Fibroblast of peridontal ligament (primary cell): ENCODE data around the gene TMEM171.
A peak's percentile ranks its signal among the peaks of the same experiment; 100 is the strongest.

ENCODE experiments used
- DNase-seq: peaks from one replicate; pipeline ENCODE4 v3.0.0-alpha.2; 2010; ENCODE audit errors: extremely low read depth

TMEM171 gene

DNA sequence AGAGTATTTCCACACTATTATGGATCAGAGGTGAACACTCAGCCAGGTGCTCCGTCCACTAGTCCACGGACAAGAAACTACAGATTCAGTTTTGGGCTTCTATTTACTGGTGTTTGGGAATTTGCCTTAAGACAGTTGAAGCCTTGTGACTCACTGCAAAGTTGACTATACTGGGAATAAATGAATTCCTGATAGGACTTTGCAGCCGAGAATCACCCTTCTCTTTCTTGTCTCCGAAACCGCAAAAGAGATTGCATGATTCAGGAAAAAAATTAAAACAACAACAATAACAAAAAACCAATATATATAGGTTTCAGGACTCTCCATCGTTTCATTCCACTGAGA, 716 bp downstream of the TMEM171 start:
- peak; percentile 41 for DNase-seq

DNA sequence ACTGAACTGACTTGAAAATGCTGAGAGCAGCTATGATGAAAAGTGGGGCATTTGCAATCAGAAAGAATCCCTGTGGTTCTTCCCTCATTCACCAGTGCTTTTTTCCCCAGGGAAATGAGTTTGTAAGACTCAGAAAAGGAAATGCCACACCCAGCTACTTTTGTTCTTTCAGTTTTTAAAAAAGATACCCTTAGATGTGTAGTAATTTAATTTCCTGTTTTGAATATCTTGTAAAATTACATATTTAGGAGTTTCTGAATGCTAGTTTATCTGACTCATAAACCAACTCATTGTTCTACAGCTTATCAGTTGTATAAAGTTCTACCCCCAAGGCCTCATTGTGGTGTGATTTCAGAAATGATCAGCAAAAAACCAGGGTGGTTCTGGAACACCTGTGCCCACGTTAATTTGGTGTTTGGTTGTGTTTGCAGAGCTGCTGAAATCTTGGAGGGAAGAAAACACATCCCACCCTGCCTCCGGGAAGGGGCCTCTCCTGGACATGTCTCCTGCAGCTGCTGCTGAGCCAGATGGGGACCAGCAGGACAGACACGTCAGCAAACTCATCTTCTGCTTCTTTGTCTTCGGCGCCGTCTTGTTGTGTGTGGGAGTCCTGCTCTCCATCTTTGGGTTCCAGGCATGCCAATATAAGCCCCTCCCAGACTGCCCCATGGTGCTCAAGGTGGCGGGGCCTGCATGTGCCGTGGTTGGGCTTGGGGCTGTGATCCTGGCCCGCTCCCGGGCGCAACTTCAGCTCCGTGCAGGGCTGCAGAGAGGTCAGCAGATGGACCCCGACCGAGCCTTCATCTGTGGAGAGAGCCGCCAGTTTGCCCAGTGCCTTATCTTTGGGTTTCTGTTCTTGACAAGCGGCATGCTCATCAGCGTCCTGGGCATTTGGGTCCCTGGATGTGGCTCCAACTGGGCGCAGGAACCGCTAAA, 2.8 kb downstream of the TMEM171 start:
- DNase-seq: peak; percentile 90

GRCh38 chr5:73125289-73125688, 4.9 kb downstream of the TMEM171 start:
- no peak for DNase-seq

DNA sequence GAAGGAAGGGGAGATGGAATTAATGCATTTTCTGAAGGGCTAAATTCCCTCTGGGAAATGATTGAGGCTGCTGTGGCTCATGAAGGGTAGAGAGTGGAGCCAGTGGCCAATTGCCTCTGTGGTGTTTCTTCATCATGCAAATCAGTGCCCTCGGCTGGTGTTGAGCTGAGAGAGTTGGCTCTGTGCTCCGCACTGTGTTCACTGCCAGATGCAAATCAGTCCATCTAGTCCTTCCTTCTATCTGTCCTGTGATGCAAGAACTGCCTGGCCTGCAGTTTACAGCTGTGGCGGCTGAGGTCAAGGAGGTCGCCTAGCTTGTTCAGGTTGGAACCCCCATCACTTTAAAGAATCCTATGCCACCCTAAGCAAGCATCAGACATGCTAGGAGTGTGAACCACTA, 6.0 kb downstream of the TMEM171 start:
- peak; percentile 8 for DNase-seq

- DNase-seq: no peak
Observed at GRCh38 chr5:73126957-73127356, 6.6 kb downstream of the TMEM171 start.

- no peak for DNase-seq
Observed at GRCh38 chr5:73129143-73129542, 8.8 kb downstream of the TMEM171 start.

DNA sequence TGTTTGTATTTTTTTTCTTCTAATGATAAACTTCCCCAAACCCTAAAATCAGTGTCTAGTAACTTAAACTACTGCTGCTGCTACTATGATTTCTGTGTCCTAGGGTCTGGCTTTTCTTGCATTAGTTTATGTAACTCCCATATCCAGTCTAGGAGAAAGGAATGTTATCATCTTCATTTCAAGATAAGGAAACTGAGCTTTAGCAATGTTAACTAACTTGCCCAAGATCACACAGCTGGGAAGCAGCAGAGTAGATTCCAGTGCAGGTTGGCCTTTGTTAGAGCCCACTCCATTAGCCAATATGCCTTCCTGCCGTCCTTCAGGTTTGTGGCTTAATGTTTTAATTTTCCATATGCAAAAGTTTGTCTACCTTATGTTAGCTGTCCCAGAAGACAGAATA, 10.4 kb downstream of the TMEM171 start:
- no peak for DNase-seq

- no peak for DNase-seq
Observed at GRCh38 chr5:73131711-73132425, 11.5 kb downstream of the TMEM171 start.

DNA sequence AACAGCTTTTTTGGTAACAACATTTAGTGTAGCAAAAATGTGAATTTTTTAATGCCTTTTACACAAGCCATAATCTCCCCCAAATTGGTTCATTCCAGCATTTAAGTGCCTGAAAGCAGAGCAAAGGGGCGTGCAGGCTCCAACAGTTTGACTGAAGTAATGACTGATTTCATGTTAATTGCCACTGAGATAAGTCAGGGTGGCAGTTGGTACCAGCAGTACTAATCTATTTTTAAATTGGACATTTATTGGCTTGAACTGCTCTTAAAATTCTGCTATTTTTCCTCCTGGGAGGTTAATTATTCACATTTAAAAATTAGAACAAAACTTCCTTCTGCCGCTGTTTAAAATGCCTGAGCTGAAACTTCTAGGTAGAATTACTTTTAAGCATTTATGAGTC, 12.4 kb downstream of the TMEM171 start:
- DNase-seq: no peak

DNA sequence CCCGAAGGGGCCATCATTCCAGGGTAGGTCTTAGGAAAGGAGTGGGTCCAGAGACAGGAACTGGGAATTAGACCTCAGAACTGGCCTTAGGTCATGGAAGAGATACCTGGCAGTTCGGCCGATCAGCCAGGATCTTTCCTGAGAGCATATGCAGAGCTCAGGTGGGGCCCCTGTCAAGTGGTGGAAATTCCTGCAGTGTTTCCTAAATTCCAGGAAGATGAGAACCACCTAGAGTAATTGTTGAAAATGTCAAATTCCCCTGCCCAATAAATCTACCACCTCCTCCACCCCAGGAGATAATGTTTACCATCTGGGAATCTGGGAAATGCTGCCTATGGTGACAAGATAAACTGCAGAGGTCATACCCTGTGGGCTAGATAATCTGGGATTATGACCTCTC, 14.6 kb downstream of the TMEM171 start:
- no peak for DNase-seq

- DNase-seq: peak; percentile 38
Observed at GRCh38 chr5:73135429-73136054, 15.2 kb downstream of the TMEM171 start.

GRCh38 chr5:73136055-73136562, 15.7 kb downstream of the TMEM171 start:
- DNase-seq: no peak

- DNase-seq: no peak
Observed at GRCh38 chr5:73137563-73138530, 17.5 kb downstream of the TMEM171 start.

GRCh38 chr5:73139485-73139884, 19.1 kb downstream of the TMEM171 start:
- no peak for DNase-seq

DNA sequence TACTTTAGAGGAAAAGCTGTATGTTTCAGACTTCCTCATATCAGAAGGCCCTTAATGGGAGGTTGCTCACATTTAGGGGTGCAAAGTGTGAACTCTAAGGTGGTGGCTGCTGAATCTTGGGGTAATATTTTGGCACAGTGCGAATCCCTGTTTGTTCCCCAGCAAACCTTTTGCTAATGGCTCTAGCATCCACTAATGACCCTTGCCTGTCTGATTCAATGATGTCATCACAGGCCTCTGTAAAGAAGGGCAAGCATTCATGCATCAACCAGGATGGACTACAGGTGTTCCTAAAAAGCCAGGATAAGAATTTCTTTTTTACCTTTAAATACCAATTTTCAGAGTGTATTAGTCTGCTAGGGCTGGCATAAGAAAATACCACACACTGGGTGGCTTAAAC, 20.4 kb downstream of the TMEM171 start:
- DNase-seq: no peak

DNA sequence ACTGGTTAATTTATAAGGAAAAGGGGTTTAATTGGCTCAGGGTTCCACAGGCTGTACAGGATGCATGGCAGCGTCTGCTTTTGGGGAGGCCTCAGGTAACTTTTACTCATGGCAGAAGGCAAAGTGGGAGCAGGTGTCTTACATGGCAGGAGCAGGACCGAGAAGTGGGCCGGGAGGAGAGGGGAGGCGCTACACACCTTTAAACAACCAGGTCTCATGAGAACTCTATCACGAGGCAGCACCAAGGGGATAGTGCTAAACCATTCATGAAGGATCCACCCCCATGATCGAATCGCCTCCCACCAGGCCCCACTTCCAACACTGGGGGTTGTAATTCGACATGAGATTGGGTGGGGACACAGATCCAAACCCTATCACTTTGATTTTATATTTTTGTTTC, 21.7 kb downstream of the TMEM171 start:
- no peak for DNase-seq

DNA sequence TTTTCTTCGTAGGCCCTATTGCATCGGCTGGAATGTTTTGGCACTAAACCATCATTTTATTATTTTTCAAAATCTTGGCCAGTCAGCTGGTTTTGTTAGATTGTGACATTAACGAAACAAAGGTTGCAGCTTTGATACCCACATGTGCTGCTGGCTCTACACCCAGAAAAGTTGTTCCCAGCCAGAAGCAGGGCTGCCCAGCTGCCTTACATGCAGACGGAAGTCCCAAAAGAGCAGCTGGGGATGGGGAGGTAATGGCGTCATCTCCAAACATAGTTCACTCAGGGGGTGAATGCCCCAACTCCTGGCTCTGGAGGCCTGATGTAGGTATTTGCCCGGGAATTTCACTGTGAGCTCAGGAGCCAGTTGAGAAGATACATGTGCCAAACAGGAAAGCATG, 23.3 kb downstream of the TMEM171 start:
- no peak for DNase-seq

- no peak for DNase-seq
Observed at GRCh38 chr5:73149540-73149939, 29.2 kb downstream of the TMEM171 start.

DNA sequence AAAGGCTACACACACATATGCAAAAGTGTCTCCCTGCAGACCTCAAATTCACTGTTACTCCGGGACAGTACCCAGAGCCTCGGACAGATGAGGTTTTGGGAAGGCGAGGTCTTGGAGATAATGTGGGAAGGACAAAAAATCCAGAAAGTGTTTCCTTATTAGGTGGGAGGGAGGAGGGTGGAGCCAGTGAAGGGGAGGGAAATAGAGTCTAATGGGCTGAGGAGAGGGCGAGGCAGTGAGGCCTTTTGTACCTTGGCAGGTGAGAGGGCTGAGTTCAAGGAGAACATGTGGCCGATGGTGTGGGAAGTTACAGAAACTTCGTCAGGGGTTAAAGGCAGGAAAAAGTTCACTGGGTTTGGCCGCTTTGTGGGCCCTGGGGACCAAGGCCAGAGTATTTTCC, 30.5 kb downstream of the TMEM171 start:
- no peak for DNase-seq

GRCh38 chr5:73151766-73152410, 31.5 kb downstream of the TMEM171 start:
- DNase-seq: no peak
